SJSA1 (cell line): ENCODE measurements around the gene CNTNAP2. TPM values are rescaled to one million over a fixed set of nuclear protein-coding genes. Genes with fewer than 3 reads are reported as not detected.

ENCODE experiments used
- DNase-seq, 2 experiments: peaks; one replicate each; pipeline ENCODE4 v3.0.0-alpha.2; 2015 to 2020; ENCODE audit warnings: low spot score in 2 of 2, low read depth in 1 of 2
- H3K27ac ChIP-seq: fragments of 250-450 bp; sonication (Bioruptor Pico); 2 replicates; pipeline ENCODE4 v1.5.1; 2020; ENCODE audit warnings: mild to moderate bottlenecking, moderate library complexity
- H3K27me3 ChIP-seq: fragments of 250-450 bp; sonication (Bioruptor Pico); replicated peaks from 2 replicates; pipeline ENCODE4 v1.5.1; 2020; ENCODE audit warnings: mild to moderate bottlenecking, moderate library complexity
- H3K36me3 ChIP-seq: fragments of 250-450 bp; sonication (Bioruptor Pico); 2 replicates; pipeline ENCODE4 v1.5.1; 2020; ENCODE audit warnings: mild to moderate bottlenecking
- H3K4me1 ChIP-seq: fragments of 250-450 bp; sonication (Bioruptor Pico); replicated peaks from 2 replicates; pipeline ENCODE4 v1.6.1; 2021; ENCODE audit warnings: mild to moderate bottlenecking
- H3K4me3 ChIP-seq: fragments of 250-450 bp; sonication (Bioruptor Pico); 2 replicates; pipeline ENCODE4 v1.5.1; 2020; ENCODE audit warnings: mild to moderate bottlenecking
- H3K9me3 ChIP-seq: fragments of 250-450 bp; sonication (Bioruptor Pico); replicated peaks from 2 replicates; pipeline ENCODE4 v1.5.1; 2020; ENCODE audit warnings: mild to moderate bottlenecking
- total RNA-seq: library from RNA; depleted of rRNA; stranded (reverse); fragments of >200 nt; shearing (Covaris generic); gene quantifications from 2 replicates; pipeline ENCODE4 v1.2.3, GENCODE V29; 2014

CNTNAP2 gene
- total RNA-seq, 1 experiment from 2014 or later, result 0.29 TPM

DNA sequence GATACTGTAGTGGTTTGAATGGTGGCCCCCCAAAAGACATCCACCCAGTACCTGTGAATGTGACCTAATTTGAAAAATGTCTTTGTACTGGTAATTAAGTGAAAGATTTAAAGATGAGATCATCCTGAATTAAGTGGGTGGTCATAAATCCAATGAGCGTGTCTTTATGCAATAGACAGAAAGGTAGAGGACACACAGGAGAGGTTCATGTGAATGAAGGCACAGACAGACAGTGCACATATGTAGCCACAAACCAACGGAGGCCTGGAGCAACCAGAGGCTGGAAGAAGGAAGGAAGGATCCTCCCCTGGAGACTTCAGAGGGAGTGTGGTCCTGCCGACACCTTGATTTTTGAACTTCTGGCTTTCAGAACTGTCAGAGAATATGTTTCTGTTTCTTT is 160.3 kb downstream of the CNTNAP2 start:
- H3K4me1 ChIP-seq, result no peaks in the 10 kb centered on the region
- no peaks in the 10 kb centered on the region for H3K36me3 ChIP-seq
- peaks cover under 1% of the 10 kb centered on the region; the same call in 1 of the 2 replicates for H3K9me3 ChIP-seq
- H3K4me3 ChIP-seq, result no peak overlapping the region
- no peak overlapping the region for H3K27ac ChIP-seq
- no peak for DNase-seq
- H3K27me3 ChIP-seq, result no peaks in the 10 kb centered on the region

- peaks cover 9% of the 10 kb centered on the region for H3K9me3 ChIP-seq
- DNase-seq, result no peak
- H3K27ac ChIP-seq, result no peak overlapping the region
- no peaks in the 10 kb centered on the region for H3K4me1 ChIP-seq
- no peak overlapping the region for H3K4me3 ChIP-seq
- no peaks in the 10 kb centered on the region for H3K36me3 ChIP-seq
- H3K27me3 ChIP-seq, result no peaks in the 10 kb centered on the region
Measured at GRCh38 chr7:146285418-146285817, 168.8 kb downstream of the CNTNAP2 start.

DNA sequence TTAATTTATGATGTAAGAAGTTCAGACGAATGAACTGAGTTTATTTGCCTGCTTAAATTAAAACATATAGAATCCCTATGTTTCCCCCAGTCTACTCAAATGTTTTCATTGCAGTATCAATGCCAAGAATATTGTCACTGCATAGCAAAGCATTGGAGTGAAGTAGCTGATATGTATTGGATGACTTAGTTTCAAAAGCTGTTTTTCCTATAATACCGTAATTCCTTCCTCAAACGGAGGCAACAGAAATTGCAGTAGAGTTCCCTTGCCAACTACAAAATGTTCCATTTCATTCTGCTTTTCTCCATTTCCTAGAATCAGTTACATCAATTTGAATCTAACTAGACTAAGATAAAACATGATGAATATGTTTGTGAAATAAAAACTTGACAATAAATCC is 174.1 kb downstream of the CNTNAP2 start:
- 0 out of 2 replicates have a peak, but pooled peaks cover 9% of the 10 kb centered on the region for H3K9me3 ChIP-seq

GRCh38 chr7:146291900-146292299 is 175.3 kb downstream of the CNTNAP2 start:
- H3K4me1 ChIP-seq, result no peaks in the 10 kb centered on the region
- H3K27me3 ChIP-seq, result no peaks in the 10 kb centered on the region
- no peak overlapping the region for H3K27ac ChIP-seq
- H3K9me3 ChIP-seq, result 0 out of 2 replicates have a peak, but pooled peaks cover 12% of the 10 kb centered on the region
- DNase-seq, result no peak
- H3K36me3 ChIP-seq, result no peaks in the 10 kb centered on the region
- no peak overlapping the region for H3K4me3 ChIP-seq

More for the DNA sequence above, 174.1 kb downstream of the CNTNAP2 start:
- H3K27me3 ChIP-seq, result no peaks in the 10 kb centered on the region
- H3K36me3 ChIP-seq, result no peaks in the 10 kb centered on the region
- no peak overlapping the region for H3K4me3 ChIP-seq
- H3K27ac ChIP-seq, result no peak overlapping the region
- no peaks in the 10 kb centered on the region for H3K4me1 ChIP-seq
- DNase-seq, result no peak

- no peak for DNase-seq
- H3K4me1 ChIP-seq, result no peaks in the 10 kb centered on the region
- H3K27ac ChIP-seq, result no peak overlapping the region
- H3K4me3 ChIP-seq, result no peak overlapping the region
- H3K36me3 ChIP-seq, result no peaks in the 10 kb centered on the region
- H3K27me3 ChIP-seq, result no peaks in the 10 kb centered on the region
- H3K9me3 ChIP-seq, result 0 out of 2 replicates have a peak, but pooled peaks cover 8% of the 10 kb centered on the region
Measured at GRCh38 chr7:146296028-146296427, 179.4 kb downstream of the CNTNAP2 start.

GRCh38 chr7:146314962-146315361 is 198.4 kb downstream of the CNTNAP2 start:
- no peak for DNase-seq
- H3K36me3 ChIP-seq, result no peaks in the 10 kb centered on the region
- H3K27me3 ChIP-seq, result no peaks in the 10 kb centered on the region
- no peaks in the 10 kb centered on the region; the same call in 1 of the 2 replicates for H3K9me3 ChIP-seq
- H3K27ac ChIP-seq, result no peak overlapping the region
- H3K4me3 ChIP-seq, result no peak overlapping the region
- H3K4me1 ChIP-seq, result no peaks in the 10 kb centered on the region

DNA sequence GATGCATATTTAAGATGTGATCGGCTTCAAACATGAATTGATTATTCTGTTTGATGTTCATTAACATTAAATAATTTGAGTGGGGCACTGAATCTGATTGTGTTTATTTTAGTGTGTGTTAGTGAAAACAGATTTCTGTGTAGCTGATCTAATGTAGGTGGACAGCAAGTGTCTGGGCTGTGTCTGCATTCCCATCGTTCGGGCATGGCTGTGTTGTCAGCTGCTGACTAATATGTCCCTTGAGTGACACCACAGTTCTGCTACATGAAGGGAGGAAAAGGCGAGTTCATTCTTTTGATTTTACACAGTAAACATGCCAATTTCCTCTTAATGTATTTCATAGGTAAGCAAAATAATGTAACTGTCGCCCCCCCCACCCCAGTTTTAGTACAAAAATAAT is 203.0 kb downstream of the CNTNAP2 start:
- Histone ChIP-seq H3K4me1 (no peaks in the 10 kb centered on the region), H3K9me3 (0 out of 2 replicates have a peak, but pooled peaks cover 5% of the 10 kb centered on the region), H3K36me3 (no peaks in the 10 kb centered on the region), H3K27ac (no peak overlapping the region), H3K4me3 (no peak overlapping the region), H3K27me3 (no peaks in the 10 kb centered on the region)
- DNase-seq, result no peak

- Histone ChIP-seq H3K9me3 (0 out of 2 replicates have a peak, but pooled peaks cover 5% of the 10 kb centered on the region), H3K27me3 (no peaks in the 10 kb centered on the region), H3K4me1 (no peaks in the 10 kb centered on the region), H3K4me3 (no peak overlapping the region), H3K27ac (no peak overlapping the region), H3K36me3 (no peaks in the 10 kb centered on the region)
- no peak for DNase-seq
Measured at GRCh38 chr7:146321301-146321700, 204.7 kb downstream of the CNTNAP2 start.

- Histone ChIP-seq H3K36me3 (no peaks in the 10 kb centered on the region), H3K4me3 (no peak overlapping the region), H3K27me3 (no peaks in the 10 kb centered on the region), H3K9me3 (peaks cover 11% of the 10 kb centered on the region; the same call in 1 of the 2 replicates), H3K27ac (no peak overlapping the region), H3K4me1 (no peaks in the 10 kb centered on the region)
- DNase-seq, result no peak
Measured at GRCh38 chr7:146331369-146331768, 214.8 kb downstream of the CNTNAP2 start.

- H3K36me3 ChIP-seq, result no peaks in the 10 kb centered on the region
- H3K9me3 ChIP-seq, result no peaks in the 10 kb centered on the region
- no peaks in the 10 kb centered on the region for H3K4me1 ChIP-seq
- no peak for DNase-seq
- no peak overlapping the region for H3K27ac ChIP-seq
- H3K27me3 ChIP-seq, result no peaks in the 10 kb centered on the region
- H3K4me3 ChIP-seq, result no peak overlapping the region
Measured at GRCh38 chr7:146345251-146345650, 228.7 kb downstream of the CNTNAP2 start.

DNA sequence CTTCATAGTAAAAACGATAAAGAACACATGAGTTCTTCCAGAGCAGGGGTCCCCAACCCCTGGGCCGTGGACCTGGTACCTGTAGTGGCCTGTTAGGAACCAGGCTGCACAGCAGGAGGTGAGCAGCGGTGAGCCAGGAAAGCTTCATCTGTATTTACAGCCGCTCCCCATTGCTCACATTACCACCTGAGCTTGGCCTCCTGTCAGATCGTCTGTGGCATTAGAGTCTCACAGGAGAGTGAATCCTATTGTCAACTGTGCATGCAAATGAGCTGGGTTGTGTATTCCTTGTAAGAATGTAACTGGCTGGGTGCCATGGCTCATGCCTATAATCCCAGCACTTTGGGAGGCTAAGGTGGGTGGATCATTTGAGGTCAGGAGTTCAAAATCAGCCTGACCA is 229.5 kb downstream of the CNTNAP2 start:
- DNase-seq, result no peak
- no peaks in the 10 kb centered on the region for H3K4me1 ChIP-seq
- H3K27ac ChIP-seq, result no peak overlapping the region
- no peaks in the 10 kb centered on the region for H3K36me3 ChIP-seq
- H3K4me3 ChIP-seq, result no peak overlapping the region
- no peaks in the 10 kb centered on the region for H3K27me3 ChIP-seq
- H3K9me3 ChIP-seq, result no peaks in the 10 kb centered on the region

GRCh38 chr7:146355216-146355615 is 238.6 kb downstream of the CNTNAP2 start:
- Histone ChIP-seq H3K27me3 (no peaks in the 10 kb centered on the region), H3K27ac (no peak overlapping the region), H3K9me3 (peaks cover 9% of the 10 kb centered on the region; the same call in 1 of the 2 replicates), H3K4me1 (no peaks in the 10 kb centered on the region), H3K4me3 (no peak overlapping the region), H3K36me3 (no peaks in the 10 kb centered on the region)
- DNase-seq, result no peak

DNA sequence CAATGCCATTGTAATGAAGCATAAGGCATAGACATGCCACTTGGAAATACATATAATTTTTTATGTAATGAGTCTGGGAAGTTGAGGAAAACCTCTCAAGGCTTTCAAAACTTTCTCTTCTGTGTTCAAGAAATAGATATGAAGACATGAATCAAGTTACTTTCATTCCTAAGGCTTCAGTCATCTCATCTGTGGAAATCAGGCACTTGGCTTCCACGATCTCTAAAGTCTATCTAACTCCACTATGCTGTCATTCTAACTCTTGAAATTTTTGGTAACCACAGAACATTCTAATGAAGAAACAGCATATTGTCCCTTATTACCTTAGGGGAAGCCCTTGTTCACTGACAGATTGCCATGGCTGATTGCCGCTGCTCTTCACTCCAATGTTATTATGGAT is 242.6 kb downstream of the CNTNAP2 start:
- no peak overlapping the region for H3K27ac ChIP-seq
- no peak for DNase-seq
- H3K27me3 ChIP-seq, result no peaks in the 10 kb centered on the region
- no peak overlapping the region for H3K4me3 ChIP-seq
- no peaks in the 10 kb centered on the region for H3K4me1 ChIP-seq
- H3K36me3 ChIP-seq, result no peaks in the 10 kb centered on the region
- peaks cover 12% of the 10 kb centered on the region; the same call in 1 of the 2 replicates for H3K9me3 ChIP-seq

- no peak for DNase-seq
- Histone ChIP-seq H3K4me3 (no peak overlapping the region), H3K4me1 (no peaks in the 10 kb centered on the region), H3K27ac (no peak overlapping the region), H3K27me3 (no peaks in the 10 kb centered on the region), H3K36me3 (no peaks in the 10 kb centered on the region), H3K9me3 (0 out of 2 replicates have a peak, but pooled peaks cover 5% of the 10 kb centered on the region)
Measured at GRCh38 chr7:146366938-146367337, 250.3 kb downstream of the CNTNAP2 start.

DNA sequence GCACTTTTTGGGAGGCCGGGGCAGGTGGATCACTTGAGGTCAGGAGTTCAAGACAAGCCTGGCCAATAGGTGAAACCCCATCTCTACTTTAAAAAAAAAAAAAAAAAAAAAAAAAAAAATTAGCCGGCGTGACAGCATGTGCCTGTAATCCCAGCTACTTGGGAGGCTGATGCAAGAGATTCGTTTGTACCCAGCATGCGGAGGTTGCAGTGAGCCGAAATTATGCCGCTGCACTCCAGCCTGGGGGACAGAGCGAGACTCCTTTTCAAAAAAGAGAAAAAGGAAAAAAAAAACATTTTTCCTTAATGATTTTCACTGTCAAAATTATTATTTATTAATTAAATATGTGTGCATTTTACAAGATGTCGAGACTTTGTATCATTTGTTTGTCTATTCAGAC is 253.6 kb downstream of the CNTNAP2 start:
- no peak for DNase-seq
- Histone ChIP-seq H3K27me3 (no peaks in the 10 kb centered on the region), H3K4me1 (no peaks in the 10 kb centered on the region), H3K4me3 (no peak overlapping the region), H3K27ac (no peak overlapping the region), H3K36me3 (no peaks in the 10 kb centered on the region), H3K9me3 (no peaks in the 10 kb centered on the region)
